Activated CD4-positive, alpha-beta T cell treated with anti-CD3 and anti-CD28 coated beads, Interleukin-2, amount 50 U/mL, for 48 hours (primary cell): ENCODE data around the gene CLCN7.
"Not testable (repeated sequence)": the region's sequence is repeated elsewhere in the genome, so short reads cannot be mapped to it uniquely, and the experiment has no call there.

Experiments used
- DNase-seq, 2 experiments: peaks; one replicate each; pipeline ENCODE4 v3.0.0-alpha.2; 2020

CLCN7 gene

DNA sequence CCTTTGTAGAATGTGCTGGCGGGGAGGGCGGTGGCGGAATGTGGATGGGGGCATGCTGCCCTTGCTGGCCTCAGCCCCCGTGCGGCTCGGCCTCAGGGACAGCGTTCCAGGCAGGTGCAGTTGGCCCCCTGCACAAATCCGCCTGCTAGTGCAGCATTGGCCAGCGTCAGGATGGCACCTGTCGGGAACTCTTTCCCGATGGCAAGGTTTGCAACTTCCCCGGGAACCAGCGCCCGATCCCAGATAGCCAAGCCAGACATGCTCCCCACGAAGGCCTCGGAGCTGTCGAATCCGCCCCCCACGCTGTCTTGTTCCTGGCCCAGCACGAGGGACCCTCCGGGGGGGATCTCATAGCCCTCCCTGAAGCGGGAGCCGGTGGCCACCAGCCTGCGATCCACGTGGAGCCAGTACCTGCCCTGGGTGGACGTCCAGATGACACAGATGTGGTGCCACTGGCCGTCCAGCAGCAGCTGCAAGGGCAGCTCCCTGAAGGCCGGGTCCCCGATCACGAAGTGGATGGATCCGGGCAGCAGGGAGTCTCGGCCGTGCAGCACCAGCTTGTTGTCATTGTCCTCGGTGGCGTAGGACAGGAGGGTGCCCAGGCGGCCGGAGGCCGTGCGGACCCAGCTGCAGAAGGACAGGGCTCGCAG lies 11.1 kb upstream of the CLCN7 start:
- DNase-seq = no peak

GRCh38 chr16:1481906-1482835 lies 7.3 kb upstream of the CLCN7 start:
- no peak for DNase-seq

DNA sequence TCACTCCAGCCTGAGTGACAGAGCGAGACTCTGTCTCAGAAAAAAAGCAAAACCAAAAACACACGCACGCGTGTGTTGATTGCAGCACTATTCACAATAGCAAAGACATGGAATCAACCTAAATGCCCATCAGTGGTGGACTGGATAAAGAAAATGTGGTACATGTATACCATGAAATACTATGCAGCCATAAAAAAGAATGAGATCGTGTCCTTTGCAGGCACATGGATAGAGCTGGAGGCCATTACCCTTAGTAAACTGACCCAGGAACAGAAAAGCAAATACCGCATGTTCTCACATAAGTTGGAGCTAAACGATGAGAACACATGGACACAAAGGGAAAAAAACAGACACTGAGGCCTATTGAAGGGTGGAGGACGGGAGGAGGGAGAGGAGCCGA lies 4.1 kb upstream of the CLCN7 start:
- not testable (repeated sequence) for DNase-seq

DNA sequence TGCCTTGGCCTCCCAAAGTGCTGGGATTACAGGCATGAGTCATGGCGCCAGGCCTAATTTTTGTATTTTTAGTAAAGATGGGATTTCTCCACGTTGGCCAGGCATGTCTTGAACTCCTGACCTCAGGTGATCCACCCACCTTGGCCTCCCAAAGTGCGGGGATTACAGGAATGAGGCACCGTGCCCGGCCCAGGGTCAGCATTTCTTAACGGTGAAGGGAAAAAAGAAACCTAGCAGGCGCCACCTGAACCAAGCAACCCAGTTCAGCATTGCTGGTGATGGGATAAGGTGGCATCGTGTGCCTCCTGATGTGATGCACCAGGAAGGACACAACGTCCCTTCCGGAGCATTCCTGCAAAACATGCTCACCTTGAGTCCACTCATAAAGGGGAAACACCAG lies 2.2 kb upstream of the CLCN7 start:
- DNase-seq = no peak

DNA sequence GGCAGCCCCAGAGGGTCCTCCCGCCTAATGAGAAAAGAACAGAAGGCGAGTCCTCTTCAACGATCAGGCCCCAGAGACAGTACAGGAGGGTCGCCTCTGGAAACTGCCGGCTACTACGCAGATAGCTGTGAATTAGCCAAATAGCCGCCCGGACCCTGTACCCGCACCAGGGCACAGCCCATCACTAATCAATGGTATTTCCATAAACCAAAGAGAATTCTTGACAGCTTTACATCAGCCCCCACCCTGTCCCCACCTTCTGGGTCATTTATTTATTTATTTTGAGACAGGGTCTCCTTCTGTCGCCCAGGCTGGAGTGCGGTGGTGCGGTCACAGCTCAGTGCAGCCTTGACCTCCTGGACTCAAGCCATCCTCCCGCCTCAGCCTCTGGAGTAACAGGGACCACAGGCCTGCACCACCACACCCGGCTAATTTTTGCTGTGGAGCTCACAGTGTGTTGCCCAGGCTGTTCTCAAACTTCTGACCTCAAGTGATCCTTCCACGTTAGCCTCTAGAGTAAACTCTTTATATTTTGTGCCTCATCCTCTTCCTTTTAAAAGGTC lies 805 bp upstream of the CLCN7 start:
- DNase-seq = no peak

DNA sequence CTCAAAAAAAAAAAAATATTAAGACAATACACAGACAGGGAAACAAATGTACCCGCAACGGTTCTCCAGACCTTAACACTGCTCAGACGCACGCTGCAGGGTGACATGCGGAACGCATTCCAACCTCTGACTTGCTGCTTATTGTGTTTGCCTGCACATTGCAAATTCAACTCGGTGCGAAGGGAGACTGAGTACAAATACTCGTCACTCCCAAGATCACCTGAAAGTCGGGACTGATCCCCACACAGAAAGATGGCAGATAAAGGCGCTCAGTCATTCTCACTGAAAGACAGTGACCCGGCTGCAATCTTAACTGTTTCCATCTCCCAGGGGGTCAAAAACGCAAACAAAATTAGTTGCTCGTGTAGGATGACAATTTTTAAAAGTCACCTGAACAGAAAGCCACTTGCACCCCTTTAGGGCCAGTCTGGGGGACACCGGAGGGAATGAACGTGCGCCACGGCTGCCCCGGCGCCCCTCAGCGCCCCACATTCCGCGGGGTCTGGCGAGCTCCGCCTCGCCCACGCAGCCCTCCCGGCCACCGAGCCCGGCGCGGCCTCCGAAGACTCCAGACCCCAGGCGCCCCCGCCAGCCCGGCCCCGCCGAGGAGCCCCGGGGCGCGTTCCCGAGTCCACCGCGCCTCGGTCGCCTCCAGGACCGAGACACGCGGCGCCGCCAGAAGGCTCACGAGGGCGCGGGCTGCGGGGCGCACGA lies 589 bp downstream of the CLCN7 start:
- DNase-seq = no peak

DNA sequence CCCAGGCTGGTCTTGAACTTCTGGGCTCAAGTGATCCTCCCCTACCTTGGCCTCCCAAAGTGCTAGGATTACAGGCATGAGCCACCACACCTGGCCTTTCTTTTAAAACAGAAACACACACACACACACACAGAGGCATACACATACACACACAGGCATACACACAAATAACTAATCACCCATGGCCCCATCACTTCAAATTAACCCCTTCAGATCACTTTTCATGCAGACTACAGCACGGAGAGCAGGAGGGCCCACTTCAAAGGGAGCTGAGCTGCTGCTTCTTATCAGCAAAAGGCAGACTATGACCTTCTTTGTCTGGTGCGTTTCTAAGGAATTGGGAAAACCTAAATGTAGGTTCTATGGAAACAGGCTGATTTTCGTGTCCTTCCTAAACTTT lies 1.9 kb downstream of the CLCN7 start:
- DNase-seq = no peak

- DNase-seq = no peak
These were observed 3.1 kb downstream of the CLCN7 start for GRCh38 chr16:1471569-1472194.

- DNase-seq = no peak
These were observed 4.2 kb downstream of the CLCN7 start for GRCh38 chr16:1470481-1471251.

DNA sequence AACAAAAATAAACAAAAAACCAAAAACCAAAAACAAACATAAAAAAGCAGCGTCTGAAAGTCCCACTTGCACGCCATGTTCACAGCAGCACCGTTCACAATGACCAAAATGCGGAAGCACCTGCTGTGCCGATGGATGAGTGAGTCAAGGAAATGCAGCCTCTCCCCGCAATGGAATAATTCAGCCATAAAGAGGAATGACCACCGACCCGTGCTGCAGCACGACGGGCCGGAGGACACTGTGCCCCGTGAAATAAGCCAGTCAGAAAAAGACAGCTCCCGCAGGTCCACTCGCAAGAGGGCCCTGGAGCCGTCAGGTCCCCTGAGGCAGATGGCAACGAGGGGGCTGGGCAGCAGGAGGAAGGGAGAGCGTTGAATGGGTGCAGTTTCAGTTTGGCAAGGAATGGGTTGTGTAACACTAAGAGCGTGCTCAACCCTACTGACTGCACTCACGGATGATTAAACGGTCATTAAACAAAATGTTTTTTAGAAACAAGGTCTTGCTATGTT lies 5.1 kb downstream of the CLCN7 start:
- DNase-seq = no peak

- DNase-seq = not testable (repeated sequence)
These were observed 5.7 kb downstream of the CLCN7 start for GRCh38 chr16:1469141-1469540.

GRCh38 chr16:1468426-1468810 lies 6.4 kb downstream of the CLCN7 start:
- DNase-seq = no peak

DNA sequence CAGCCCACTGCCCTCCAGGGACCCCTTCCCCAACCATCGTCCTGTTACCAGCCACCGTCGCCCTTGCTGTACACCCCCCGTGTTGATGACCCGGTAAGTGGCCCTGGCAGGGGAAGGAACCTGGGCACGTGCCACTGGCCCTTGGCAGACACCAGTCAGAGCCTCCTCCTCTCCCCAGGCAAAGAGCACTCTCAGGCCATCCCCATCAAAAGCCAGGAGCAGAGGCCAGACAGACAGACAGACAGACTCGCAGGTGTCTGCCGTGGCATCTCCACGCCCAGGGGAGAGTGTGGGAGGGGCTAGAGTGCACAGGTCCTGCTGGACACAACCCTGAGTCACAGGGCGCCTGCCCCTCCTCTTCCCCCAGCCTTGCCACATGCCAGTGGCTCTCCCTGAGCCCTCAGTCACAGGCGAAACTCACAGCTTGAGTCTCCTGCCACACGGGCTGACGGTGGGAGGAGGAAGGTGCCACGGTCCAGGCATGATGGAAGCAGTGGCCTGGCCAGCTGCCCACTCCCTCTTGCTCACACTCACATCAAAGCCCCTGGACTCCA lies 7.8 kb downstream of the CLCN7 start:
- DNase-seq = no peak

DNA sequence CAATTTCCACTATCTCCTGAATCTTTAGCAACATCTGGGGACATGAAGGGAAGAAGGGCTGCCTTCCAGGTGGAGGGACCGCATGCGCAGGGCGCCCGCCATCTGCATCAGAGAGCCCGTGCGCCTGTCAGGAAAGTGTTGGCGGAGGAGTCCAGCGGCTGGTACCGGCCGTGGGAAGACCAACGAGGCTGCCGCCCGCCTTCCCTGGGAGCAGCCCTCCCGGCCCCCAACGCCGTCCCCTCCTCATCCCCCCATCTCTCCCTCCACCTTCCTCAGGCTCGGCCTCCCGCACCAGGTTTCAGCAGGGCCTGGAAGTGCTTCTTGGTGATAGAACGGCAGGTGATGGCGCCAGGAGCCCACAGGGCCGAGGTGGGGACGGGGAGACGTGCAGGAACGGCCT lies 8.8 kb downstream of the CLCN7 start:
- no peak for DNase-seq

GRCh38 chr16:1465567-1465915 lies 9.3 kb downstream of the CLCN7 start:
- DNase-seq = no peak

- DNase-seq = no peak
These were observed 9.8 kb downstream of the CLCN7 start for GRCh38 chr16:1464894-1465566.

GRCh38 chr16:1464196-1464893 lies 10.5 kb downstream of the CLCN7 start:
- no peak for DNase-seq

DNA sequence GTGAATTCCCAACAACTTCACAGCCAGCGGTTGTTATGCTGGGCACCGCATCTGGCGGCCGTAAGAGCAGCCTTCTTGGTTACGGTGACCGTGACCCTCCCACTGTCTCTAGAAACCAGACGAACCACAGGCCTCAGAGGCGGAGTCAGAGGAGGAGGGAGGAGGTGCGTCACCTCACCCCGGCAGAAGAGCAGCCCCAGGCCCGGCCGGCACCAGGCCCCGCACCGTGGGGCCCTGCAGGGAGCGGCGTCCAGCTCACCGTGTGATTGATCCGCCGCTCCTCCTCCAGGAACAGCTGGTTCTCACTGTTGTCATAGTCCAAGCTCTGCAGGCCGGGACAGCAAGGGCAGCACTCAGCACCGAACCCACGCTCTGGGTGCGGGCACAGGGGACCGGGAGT lies 13.7 kb downstream of the CLCN7 start:
- no peak for DNase-seq

- no peak for DNase-seq
These were observed 14.2 kb downstream of the CLCN7 start for GRCh38 chr16:1460602-1461138.

- no peak for DNase-seq
These were observed 14.9 kb downstream of the CLCN7 start for GRCh38 chr16:1459967-1460366.
